Natural killer cell treated with Interleukin-12 subunit alpha and Interleukin-12 subunit beta and Interleukin-15 and Interleukin-18, amount 100 ng/mL, for 72 hours (primary cell): Measurements from ENCODE around the gene PRPSAP1. TPM values are rescaled to one million over a fixed set of nuclear protein-coding genes. Genes with fewer than 3 reads are reported as not detected.
A peak's percentile ranks its signal among the peaks of the same experiment; 100 is the strongest.
"Not testable (repeated sequence)": the region's sequence is repeated elsewhere in the genome, so short reads cannot be mapped to it uniquely, and the experiment has no call there.

Experiments used
- ATAC-seq, 2 donors: fragments of 150-1000 bp; cut with Tn5 transposase in 1 of 2; sonication (Bioruptor Pico), chemical (Tn5 transposase) in 1 of 2; 2 replicates each; pipeline ENCODE4 v1.10.0; 2021
- DNase-seq: peaks from one replicate; pipeline ENCODE4 v3.0.0; 2022; ENCODE audit warnings: low spot score
- H3K27ac Mint-ChIP-seq, 2 donors: 1 replicate in 1 of 2; 2 replicates in 1 of 2; pipeline ENCODE4 v1.8.0; 2022; ENCODE audit warnings: mixed read lengths in 2 of 2, mild to moderate bottlenecking in 1 of 2, moderate library complexity in 1 of 2
- H3K27me3 Mint-ChIP-seq, 2 donors: 1 replicate in 1 of 2; 2 replicates in 1 of 2; pipeline ENCODE4 v1.8.0; 2022; ENCODE audit warnings: mixed read lengths in 2 of 2
- H3K36me3 Mint-ChIP-seq: one replicate; pipeline ENCODE4 v1.8.0; 2022; ENCODE audit warnings: mixed read lengths
- H3K4me1 Mint-ChIP-seq, 2 donors: 1 replicate in 1 of 2; 2 replicates in 1 of 2; pipeline ENCODE4 v1.8.0; 2022; ENCODE audit warnings: low read depth in 2 of 2, mixed read lengths in 2 of 2, mild to moderate bottlenecking in 1 of 2
- H3K4me3 Mint-ChIP-seq: one replicate; pipeline ENCODE4 v1.8.0; 2022; ENCODE audit warnings: mixed read lengths
- H3K9me3 Mint-ChIP-seq: 2 replicates; pipeline ENCODE4 v1.8.0; 2022; ENCODE audit warnings: mixed read lengths
- total RNA-seq, 2 donors: library from RNA; stranded (reverse); gene quantifications; one replicate each; pipeline ENCODE4 v1.2.3, GENCODE V29; 2022

PRPSAP1 gene
- total RNA-seq, 2 donors from 2014 or later, result 45.0 to 57.4 TPM

- H3K27me3 Mint-ChIP-seq, result no peaks in the 10 kb centered on the region
- ATAC-seq (no peak), DNase-seq (no peak)
- H3K27ac Mint-ChIP-seq, result no peak within 1 kb of the TSS
- no peaks in the 10 kb centered on the region for H3K36me3 Mint-ChIP-seq
- no peak within 1 kb of the TSS for H3K4me3 Mint-ChIP-seq
- H3K9me3 Mint-ChIP-seq, result no peaks in the 10 kb centered on the region
- peaks cover 0 to 5% of the 10 kb centered on the region in 2 donors for H3K4me1 Mint-ChIP-seq
These were observed 45.8 kb downstream of the PRPSAP1 start, which contains the start of gene QRICH2 for GRCh38 chr17:76307966-76308338. TSS of gene QRICH2 (minus strand) at chr17:76308276. CDS start at chr17:76307998, 278 bp downstream.

GRCh38 chr17:76307299-76307965, 46.3 kb downstream of the PRPSAP1 start:
- Mint-ChIP-seq H3K36me3 (no peaks in the 10 kb centered on the region), H3K4me1 (peaks cover 0 to 5% of the 10 kb centered on the region in 2 donors), H3K27ac (no peak overlapping the region), H3K9me3 (no peaks in the 10 kb centered on the region), H3K27me3 (no peaks in the 10 kb centered on the region), H3K4me3 (no peak overlapping the region)
- DNase-seq, result no peak
- ATAC-seq, result peak in 1 of 2 donors; percentile 19

GRCh38 chr17:76305135-76305454, 48.6 kb downstream of the PRPSAP1 start:
- not testable (repeated sequence) for H3K36me3 Mint-ChIP-seq, ATAC-seq, H3K4me1 Mint-ChIP-seq, H3K9me3 Mint-ChIP-seq, H3K4me3 Mint-ChIP-seq, H3K27me3 Mint-ChIP-seq, H3K27ac Mint-ChIP-seq, DNase-seq

- H3K27me3 Mint-ChIP-seq, result no peaks in the 10 kb centered on the region
- no peaks in the 10 kb centered on the region for H3K36me3 Mint-ChIP-seq
- no peaks in the 10 kb centered on the region for H3K9me3 Mint-ChIP-seq
- no peak overlapping the region for H3K4me3 Mint-ChIP-seq
- peak in 1 of 2 donors; percentile 34 for ATAC-seq
- H3K27ac Mint-ChIP-seq, result no peak overlapping the region
- no peak for DNase-seq
- H3K4me1 Mint-ChIP-seq, result peaks cover 0 to 5% of the 10 kb centered on the region in 2 donors
These were observed 49.2 kb downstream of the PRPSAP1 start for GRCh38 chr17:76304226-76305134.

GRCh38 chr17:76297436-76297835, 56.3 kb downstream of the PRPSAP1 start:
- Mint-ChIP-seq H3K4me1 (no peaks in the 10 kb centered on the region), H3K27me3 (no peaks in the 10 kb centered on the region), H3K9me3 (no peaks in the 10 kb centered on the region), H3K4me3 (no peak overlapping the region), H3K27ac (no peak overlapping the region), H3K36me3 (no peaks in the 10 kb centered on the region)
- ATAC-seq, result no peak
- no peak for DNase-seq

GRCh38 chr17:76296889-76297288, 56.8 kb downstream of the PRPSAP1 start:
- DNase-seq (no peak), ATAC-seq (no peak)
- no peaks in the 10 kb centered on the region for H3K36me3 Mint-ChIP-seq
- no peaks in the 10 kb centered on the region for H3K9me3 Mint-ChIP-seq
- H3K27ac Mint-ChIP-seq, result no peak overlapping the region
- H3K4me1 Mint-ChIP-seq, result no peaks in the 10 kb centered on the region
- no peak overlapping the region for H3K4me3 Mint-ChIP-seq
- H3K27me3 Mint-ChIP-seq, result no peaks in the 10 kb centered on the region

- ATAC-seq, result no peak
- H3K9me3 Mint-ChIP-seq, result no peaks in the 10 kb centered on the region
- no peaks in the 10 kb centered on the region for H3K36me3 Mint-ChIP-seq
- no peaks in the 10 kb centered on the region for H3K4me1 Mint-ChIP-seq
- no peaks in the 10 kb centered on the region for H3K27me3 Mint-ChIP-seq
- no peak overlapping the region for H3K27ac Mint-ChIP-seq
- DNase-seq, result no peak
- H3K4me3 Mint-ChIP-seq, result no peak overlapping the region
These were observed 57.5 kb downstream of the PRPSAP1 start for GRCh38 chr17:76296186-76296585.

GRCh38 chr17:76293106-76293505, 60.6 kb downstream of the PRPSAP1 start:
- DNase-seq (no peak), ATAC-seq (no peak)
- no peak overlapping the region for H3K27ac Mint-ChIP-seq
- no peaks in the 10 kb centered on the region for H3K4me1 Mint-ChIP-seq
- H3K27me3 Mint-ChIP-seq, result no peaks in the 10 kb centered on the region
- no peak overlapping the region for H3K4me3 Mint-ChIP-seq
- no peaks in the 10 kb centered on the region for H3K36me3 Mint-ChIP-seq
- no peaks in the 10 kb centered on the region for H3K9me3 Mint-ChIP-seq

- H3K27me3 Mint-ChIP-seq, result no peaks in the 10 kb centered on the region
- no peak for ATAC-seq
- no peak overlapping the region for H3K27ac Mint-ChIP-seq
- no peaks in the 10 kb centered on the region for H3K36me3 Mint-ChIP-seq
- no peak for DNase-seq
- no peak overlapping the region for H3K4me3 Mint-ChIP-seq
- no peaks in the 10 kb centered on the region for H3K4me1 Mint-ChIP-seq
- no peaks in the 10 kb centered on the region for H3K9me3 Mint-ChIP-seq
These were observed 61.1 kb downstream of the PRPSAP1 start for GRCh38 chr17:76292567-76292966.

- no peaks in the 10 kb centered on the region for H3K9me3 Mint-ChIP-seq
- H3K4me1 Mint-ChIP-seq, result peaks cover 6 to 23% of the 10 kb centered on the region in 2 donors
- peak overlapping the region in 1 of 2 donors; percentile 73 for H3K27ac Mint-ChIP-seq
- no peaks in the 10 kb centered on the region for H3K27me3 Mint-ChIP-seq
- DNase-seq (no peak), ATAC-seq (no peak)
- H3K36me3 Mint-ChIP-seq, result no peaks in the 10 kb centered on the region
- no peak overlapping the region for H3K4me3 Mint-ChIP-seq
These were observed 71.9 kb downstream of the PRPSAP1 start for GRCh38 chr17:76281573-76282371.

- peaks cover 6 to 32% of the 10 kb centered on the region in 2 donors for H3K4me1 Mint-ChIP-seq
- H3K9me3 Mint-ChIP-seq, result no peaks in the 10 kb centered on the region
- ATAC-seq (no peak), DNase-seq (no peak)
- no peak overlapping the region for H3K4me3 Mint-ChIP-seq
- peak overlapping the region in 1 of 2 donors; percentile 73 for H3K27ac Mint-ChIP-seq
- H3K27me3 Mint-ChIP-seq, result no peaks in the 10 kb centered on the region
- no peaks in the 10 kb centered on the region for H3K36me3 Mint-ChIP-seq
These were observed 73.1 kb downstream of the PRPSAP1 start for GRCh38 chr17:76280650-76281049.

GRCh38 chr17:76279742-76280287, 73.9 kb downstream of the PRPSAP1 start:
- DNase-seq (no peak), ATAC-seq (no peak)
- peak overlapping the region in 1 of 2 donors; percentile 73 for H3K27ac Mint-ChIP-seq
- H3K27me3 Mint-ChIP-seq, result no peaks in the 10 kb centered on the region
- no peaks in the 10 kb centered on the region for H3K36me3 Mint-ChIP-seq
- no peaks in the 10 kb centered on the region for H3K9me3 Mint-ChIP-seq
- H3K4me1 Mint-ChIP-seq, result peaks cover 6 to 34% of the 10 kb centered on the region in 2 donors
- no peak overlapping the region for H3K4me3 Mint-ChIP-seq

- peak; percentile 78 for ATAC-seq
- Mint-ChIP-seq H3K27ac (peak overlapping the region in 1 of 2 donors; percentile 73), H3K4me1 (peaks cover 6 to 36% of the 10 kb centered on the region in 2 donors), H3K9me3 (no peaks in the 10 kb centered on the region), H3K36me3 (no peaks in the 10 kb centered on the region), H3K27me3 (no peaks in the 10 kb centered on the region), H3K4me3 (no peak overlapping the region)
- DNase-seq, result peak; percentile 90
These were observed 74.6 kb downstream of the PRPSAP1 start for GRCh38 chr17:76278952-76279741.
